ENCODE data around the gene DCAF17. TPM values are rescaled to one million over a fixed set of nuclear protein-coding genes. Genes with fewer than 3 reads are reported as not detected.
A peak's percentile ranks its signal among the peaks of the same experiment; 100 is the strongest.

DCAF17 gene
- total and polyA plus RNA-seq, 4 experiments from 2014 or later, result 11.3 to 30.3 (median 19.5) TPM

- Mint-ChIP-seq H3K27me3 (no peaks in the 10 kb centered on the region), H3K27ac (no peak overlapping the region), H3K9me3 (no peaks in the 10 kb centered on the region), H3K4me3 (no peak overlapping the region), H3K4me1 (peaks cover 0 to 12% (median under 1%) of the 10 kb centered on the region in 4 donors), H3K36me3 (peaks cover 7 to 10% of the 10 kb centered on the region in 2 donors)
- intact Hi-C loops (cut with micrococcal nuclease), result no loop called here
- Histone ChIP-seq H3K27me3 (ENCODE audit: insufficient read depth, low read length) (no peaks in the 10 kb centered on the region), H3K9me3 (ENCODE audit: control insufficient read depth in 1 of 2, low read length in 2 of 2) (no peaks in the 10 kb centered on the region), H3K4me3 (ENCODE audit: low read length in 2 of 2) (no peak overlapping the region), H3K4me1 (ENCODE audit: insufficient read depth, low read length) (no peaks in the 10 kb centered on the region), H3K36me3 (ENCODE audit: insufficient read depth, low read length) (no peaks in the 10 kb centered on the region), H3K27ac (ENCODE audit: low read depth, low read length) (no peak overlapping the region)
- POLR2A ChIA-PET (ENCODE audit: partially characterized antibody), result no interaction called here
- CTCF ChIA-PET (ENCODE audit: partially characterized antibody), result no interaction called here
- DNase-seq, result no peak
These were observed 42.5 kb upstream of the DCAF17 start for GRCh38 chr2:171391532-171391931.

- POLR2A ChIA-PET (ENCODE audit: partially characterized antibody), result no interaction called here
- DNase-seq, result no peak
- intact Hi-C loops (cut with micrococcal nuclease), result no loop called here
- peaks cover 6 to 10% of the 10 kb centered on the region in 2 donors for H3K36me3 Mint-ChIP-seq
- no peak overlapping the region for H3K4me3 ChIP-seq (ENCODE audit: low read length in 2 of 2)
- peaks cover 0 to 3% (median 0%) of the 10 kb centered on the region in 8 donors for H3K9me3 Mint-ChIP-seq
- H3K36me3 ChIP-seq (ENCODE audit: insufficient read depth, low read length), result no peaks in the 10 kb centered on the region
- H3K27me3 ChIP-seq (ENCODE audit: insufficient read depth, low read length), result no peaks in the 10 kb centered on the region
- CTCF ChIA-PET (ENCODE audit: partially characterized antibody), result no interaction called here
- H3K27ac ChIP-seq (ENCODE audit: low read depth, low read length), result no peak overlapping the region
- no peaks in the 10 kb centered on the region for H3K27me3 Mint-ChIP-seq
- H3K4me1 Mint-ChIP-seq, result peaks cover 2 to 5% (median 5%) of the 10 kb centered on the region in 4 donors
- H3K9me3 ChIP-seq (ENCODE audit: control insufficient read depth in 1 of 2, low read length in 2 of 2), result no peaks in the 10 kb centered on the region
- H3K27ac Mint-ChIP-seq, result no peak overlapping the region
- no peaks in the 10 kb centered on the region for H3K4me1 ChIP-seq (ENCODE audit: insufficient read depth, low read length)
- H3K4me3 Mint-ChIP-seq, result no peak overlapping the region
These were observed 40.5 kb upstream of the DCAF17 start for GRCh38 chr2:171393487-171393886.

- Mint-ChIP-seq H3K36me3 (peaks cover 6 to 10% of the 10 kb centered on the region in 2 donors), H3K27ac (peak overlapping the region in 1 of 7 donors; percentile 62), H3K4me1 (peaks cover 6 to 10% (median 10%) of the 10 kb centered on the region in 4 donors), H3K9me3 (peaks cover 0 to 3% (median 0%) of the 10 kb centered on the region in 8 donors), H3K27me3 (no peaks in the 10 kb centered on the region), H3K4me3 (no peak overlapping the region)
- Histone ChIP-seq H3K4me3 (ENCODE audit: low read length in 2 of 2) (no peak overlapping the region), H3K4me1 (ENCODE audit: insufficient read depth, low read length) (peaks cover 5% of the 10 kb centered on the region), H3K36me3 (ENCODE audit: insufficient read depth, low read length) (no peaks in the 10 kb centered on the region), H3K27me3 (ENCODE audit: insufficient read depth, low read length) (no peaks in the 10 kb centered on the region), H3K9me3 (ENCODE audit: control insufficient read depth in 1 of 2, low read length in 2 of 2) (no peaks in the 10 kb centered on the region), H3K27ac (ENCODE audit: low read depth, low read length) (no peak overlapping the region)
- intact Hi-C loops (cut with micrococcal nuclease), result no loop called here
- CTCF ChIA-PET (ENCODE audit: partially characterized antibody), result no interaction called here
- POLR2A ChIA-PET (ENCODE audit: partially characterized antibody), result no interaction called here
- DNase-seq, result no peak
These were observed 39.8 kb upstream of the DCAF17 start for GRCh38 chr2:171394164-171394740.

GRCh38 chr2:171399292-171399691, 34.7 kb upstream of the DCAF17 start:
- Histone ChIP-seq H3K27ac (ENCODE audit: low read depth, low read length) (no peak overlapping the region), H3K4me1 (ENCODE audit: insufficient read depth, low read length) (peaks cover 15% of the 10 kb centered on the region), H3K9me3 (ENCODE audit: control insufficient read depth in 1 of 2, low read length in 2 of 2) (no peaks in the 10 kb centered on the region), H3K4me3 (ENCODE audit: low read length in 2 of 2) (no peak overlapping the region), H3K27me3 (ENCODE audit: insufficient read depth, low read length) (no peaks in the 10 kb centered on the region), H3K36me3 (ENCODE audit: insufficient read depth, low read length) (no peaks in the 10 kb centered on the region)
- H3K36me3 Mint-ChIP-seq, result peaks cover 1 to 9% of the 10 kb centered on the region in 2 donors
- ChIA-PET CTCF (ENCODE audit: partially characterized antibody) (interaction anchor here (1.4 to 1.5 kb wide), 2 partner anchors 11 to 17 kb away, joined by 4 read pairs; no protein-coding TSS in a partner anchor), POLR2A (ENCODE audit: partially characterized antibody) (interaction anchor here (0.8 to 1.4 kb wide), 2 partner anchors 13 to 236 kb away, joined by 3 to 5 read pairs; no protein-coding TSS in a partner anchor)
- H3K4me1 Mint-ChIP-seq, result peaks cover 14 to 25% (median 18%) of the 10 kb centered on the region in 4 donors
- intact Hi-C loops (cut with micrococcal nuclease), result no loop called here
- peak overlapping the region in 1 of 7 donors; percentile 11 for H3K27ac Mint-ChIP-seq
- no peak overlapping the region for H3K4me3 Mint-ChIP-seq
- H3K27me3 Mint-ChIP-seq, result no peaks in the 10 kb centered on the region
- DNase-seq, result no peak
- peaks cover 0 to 9% (median 6%) of the 10 kb centered on the region in 8 donors for H3K9me3 Mint-ChIP-seq

- CTCF ChIA-PET (ENCODE audit: partially characterized antibody), result interaction anchor here (1.1 to 1.6 kb wide), 2 partner anchors 10 to 16 kb away, joined by 3 to 5 read pairs; no protein-coding TSS in a partner anchor
- Mint-ChIP-seq H3K9me3 (peaks cover 0 to 9% (median 6%) of the 10 kb centered on the region in 8 donors), H3K27ac (no peak overlapping the region)
These were observed 33.6 kb upstream of the DCAF17 start for GRCh38 chr2:171400395-171400794.

GRCh38 chr2:171401947-171402346, 32.1 kb upstream of the DCAF17 start:
- ChIA-PET POLR2A (ENCODE audit: partially characterized antibody) (no interaction called here), CTCF (ENCODE audit: partially characterized antibody) (interaction anchor here (1.6 kb wide), 1 partner anchor 14 kb away, joined by 5 read pairs; no protein-coding TSS in a partner anchor)
- H3K36me3 ChIP-seq (ENCODE audit: insufficient read depth, low read length), result no peaks in the 10 kb centered on the region
- Mint-ChIP-seq H3K36me3 (peaks cover 1 to 12% of the 10 kb centered on the region in 2 donors), H3K27me3 (no peaks in the 10 kb centered on the region), H3K4me1 (peaks cover 30 to 41% (median 35%) of the 10 kb centered on the region in 4 donors), H3K4me3 (no peak overlapping the region), H3K27ac (peak overlapping the region in 1 of 7 donors; percentile 18), H3K9me3 (peaks cover 1 to 9% (median 6%) of the 10 kb centered on the region in 8 donors)
- intact Hi-C loops (cut with micrococcal nuclease), result no loop called here
- no peak overlapping the region for H3K27ac ChIP-seq (ENCODE audit: low read depth, low read length)
- no peak overlapping the region for H3K4me3 ChIP-seq (ENCODE audit: low read length in 2 of 2)
- H3K4me1 ChIP-seq (ENCODE audit: insufficient read depth, low read length), result peaks cover 30% of the 10 kb centered on the region
- DNase-seq, result no peak
- H3K9me3 ChIP-seq (ENCODE audit: control insufficient read depth in 1 of 2, low read length in 2 of 2), result no peaks in the 10 kb centered on the region
- no peaks in the 10 kb centered on the region for H3K27me3 ChIP-seq (ENCODE audit: insufficient read depth, low read length)

More at GRCh38 chr2:171400395-171400794, 33.6 kb upstream of the DCAF17 start:
- Histone ChIP-seq H3K27ac (ENCODE audit: low read depth, low read length) (no peak overlapping the region), H3K4me3 (ENCODE audit: low read length in 2 of 2) (no peak overlapping the region), H3K4me1 (ENCODE audit: insufficient read depth, low read length) (peaks cover 16% of the 10 kb centered on the region), H3K27me3 (ENCODE audit: insufficient read depth, low read length) (no peaks in the 10 kb centered on the region), H3K36me3 (ENCODE audit: insufficient read depth, low read length) (no peaks in the 10 kb centered on the region), H3K9me3 (ENCODE audit: control insufficient read depth in 1 of 2, low read length in 2 of 2) (no peaks in the 10 kb centered on the region)
- H3K4me1 Mint-ChIP-seq, result peaks cover 22 to 33% (median 26%) of the 10 kb centered on the region in 4 donors
- no peaks in the 10 kb centered on the region for H3K27me3 Mint-ChIP-seq
- H3K4me3 Mint-ChIP-seq, result peak overlapping the region in 1 of 8 donors; percentile 18
- intact Hi-C loops (cut with micrococcal nuclease), result no loop called here
- no peak for DNase-seq
- peaks cover 1 to 12% of the 10 kb centered on the region in 2 donors for H3K36me3 Mint-ChIP-seq
- POLR2A ChIA-PET (ENCODE audit: partially characterized antibody), result no interaction called here

- no peaks in the 10 kb centered on the region for H3K27me3 ChIP-seq (ENCODE audit: insufficient read depth, low read length)
- H3K4me1 ChIP-seq (ENCODE audit: insufficient read depth, low read length), result peaks cover 38% of the 10 kb centered on the region
- CTCF ChIA-PET (ENCODE audit: partially characterized antibody), result no interaction called here
- H3K4me3 Mint-ChIP-seq, result no peak overlapping the region
- peaks cover 1 to 12% of the 10 kb centered on the region in 2 donors for H3K36me3 Mint-ChIP-seq
- H3K27ac ChIP-seq (ENCODE audit: low read depth, low read length), result no peak overlapping the region
- peaks cover 3 to 9% (median 6%) of the 10 kb centered on the region in 8 donors for H3K9me3 Mint-ChIP-seq
- POLR2A ChIA-PET (ENCODE audit: partially characterized antibody), result no interaction called here
- H3K4me1 Mint-ChIP-seq, result peaks cover 34 to 44% (median 42%) of the 10 kb centered on the region in 4 donors
- H3K36me3 ChIP-seq (ENCODE audit: insufficient read depth, low read length), result no peaks in the 10 kb centered on the region
- DNase-seq, result no peak
- H3K27me3 Mint-ChIP-seq, result no peaks in the 10 kb centered on the region
- peak overlapping the region in 1 of 7 donors; percentile 15 for H3K27ac Mint-ChIP-seq
- no peaks in the 10 kb centered on the region for H3K9me3 ChIP-seq (ENCODE audit: control insufficient read depth in 1 of 2, low read length in 2 of 2)
- no peak overlapping the region for H3K4me3 ChIP-seq (ENCODE audit: low read length in 2 of 2)
- intact Hi-C loops (cut with micrococcal nuclease), result no loop called here
These were observed 31.0 kb upstream of the DCAF17 start for GRCh38 chr2:171402906-171403580.
